HG03460 (cell line): ENCODE data around the gene NPHP4.
"Not testable (repeated sequence)": the region's sequence is repeated elsewhere in the genome, so short reads cannot be mapped to it uniquely, and the experiment has no call there.

Source experiments
- ATAC-seq: cut with Tn5 transposase; IDR thresholded peaks from one replicate; pipeline ENCODE4 v1.9.1; 2021; ENCODE audit not compliant: unreplicated experiment

Gene NPHP4

DNA sequence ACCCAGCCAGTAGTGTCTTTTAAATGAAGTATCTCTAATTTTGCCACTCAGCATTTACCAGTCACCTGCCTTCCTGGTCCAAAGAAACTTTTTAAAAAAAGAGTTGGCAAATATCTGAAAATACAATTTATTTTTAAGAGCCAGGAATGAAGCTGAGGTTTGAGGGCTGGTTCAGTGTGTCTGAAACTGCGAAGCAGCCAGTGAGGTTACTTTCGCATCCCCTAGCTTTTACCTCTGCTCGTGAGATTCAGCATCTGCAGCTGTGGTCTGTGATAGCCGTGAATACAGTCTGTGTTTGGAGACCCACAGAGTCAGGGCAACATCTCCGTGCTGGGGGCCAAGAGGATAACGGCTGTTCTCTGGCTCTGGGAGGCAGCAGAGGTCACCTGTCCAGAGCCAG is 32.2 kb upstream of the NPHP4 start:
- no peak for ATAC-seq

- ATAC-seq = no peak
Observed at GRCh38 chr1:6023346-6023745, 31.1 kb upstream of the NPHP4 start.

DNA sequence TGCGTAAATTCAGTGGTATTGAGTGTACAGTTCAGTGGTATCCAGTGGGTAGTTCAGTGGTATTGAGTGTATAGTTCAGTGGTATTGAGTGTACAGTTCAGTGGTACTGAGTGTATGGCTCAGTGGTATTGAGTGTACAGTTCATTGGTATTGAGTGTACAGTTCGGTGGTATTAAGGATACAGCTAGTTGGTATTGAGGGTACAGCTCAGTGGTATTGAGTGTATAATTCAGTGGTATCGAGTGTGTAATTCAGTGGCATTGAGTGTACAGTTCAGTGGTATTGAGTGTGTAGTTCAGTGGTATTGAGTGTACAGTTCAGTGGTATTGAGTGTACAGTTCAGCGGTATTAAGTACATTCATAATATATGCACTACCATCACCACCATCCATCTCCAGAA is 30.0 kb upstream of the NPHP4 start:
- ATAC-seq = no peak

GRCh38 chr1:6019166-6019845 is 27.1 kb upstream of the NPHP4 start:
- no peak for ATAC-seq

- ATAC-seq = not testable (repeated sequence)
Observed at GRCh38 chr1:6017654-6018053, 25.4 kb upstream of the NPHP4 start.

DNA sequence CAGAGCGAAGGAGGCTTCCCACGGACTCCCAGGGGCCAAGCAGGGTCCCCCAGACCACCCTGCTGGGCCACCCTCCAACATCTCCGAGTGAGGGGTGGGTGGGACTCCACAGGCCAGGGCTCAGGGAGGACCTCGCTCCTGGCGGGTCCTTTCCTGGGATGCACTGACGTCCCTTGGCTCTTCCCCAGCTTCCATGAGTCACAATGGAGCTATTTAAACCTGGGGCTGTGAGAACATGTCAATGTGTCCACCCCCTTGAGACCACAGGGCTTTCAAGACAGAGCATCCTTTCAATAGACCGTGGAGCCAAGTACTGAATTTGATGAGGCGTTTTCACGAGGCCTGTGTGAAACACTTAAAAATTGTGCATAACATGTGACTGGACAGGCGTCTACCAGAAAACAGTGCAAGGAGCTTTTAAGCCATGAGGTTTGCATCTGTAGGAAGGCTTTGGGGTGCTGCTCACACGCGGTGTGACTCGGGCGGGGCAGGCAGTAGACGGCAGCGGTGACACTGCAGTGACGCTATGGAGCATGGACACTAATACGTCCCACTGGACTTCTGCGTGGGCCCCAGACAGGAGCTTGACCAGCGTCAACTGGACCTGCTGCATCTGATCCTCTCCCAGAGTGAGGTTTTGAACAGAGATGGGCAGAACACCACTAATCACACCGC is 24.1 kb upstream of the NPHP4 start:
- no peak for ATAC-seq

- no peak for ATAC-seq
Observed at GRCh38 chr1:6014130-6014999, 22.1 kb upstream of the NPHP4 start.

GRCh38 chr1:6013491-6013890 is 21.3 kb upstream of the NPHP4 start:
- ATAC-seq = no peak

DNA sequence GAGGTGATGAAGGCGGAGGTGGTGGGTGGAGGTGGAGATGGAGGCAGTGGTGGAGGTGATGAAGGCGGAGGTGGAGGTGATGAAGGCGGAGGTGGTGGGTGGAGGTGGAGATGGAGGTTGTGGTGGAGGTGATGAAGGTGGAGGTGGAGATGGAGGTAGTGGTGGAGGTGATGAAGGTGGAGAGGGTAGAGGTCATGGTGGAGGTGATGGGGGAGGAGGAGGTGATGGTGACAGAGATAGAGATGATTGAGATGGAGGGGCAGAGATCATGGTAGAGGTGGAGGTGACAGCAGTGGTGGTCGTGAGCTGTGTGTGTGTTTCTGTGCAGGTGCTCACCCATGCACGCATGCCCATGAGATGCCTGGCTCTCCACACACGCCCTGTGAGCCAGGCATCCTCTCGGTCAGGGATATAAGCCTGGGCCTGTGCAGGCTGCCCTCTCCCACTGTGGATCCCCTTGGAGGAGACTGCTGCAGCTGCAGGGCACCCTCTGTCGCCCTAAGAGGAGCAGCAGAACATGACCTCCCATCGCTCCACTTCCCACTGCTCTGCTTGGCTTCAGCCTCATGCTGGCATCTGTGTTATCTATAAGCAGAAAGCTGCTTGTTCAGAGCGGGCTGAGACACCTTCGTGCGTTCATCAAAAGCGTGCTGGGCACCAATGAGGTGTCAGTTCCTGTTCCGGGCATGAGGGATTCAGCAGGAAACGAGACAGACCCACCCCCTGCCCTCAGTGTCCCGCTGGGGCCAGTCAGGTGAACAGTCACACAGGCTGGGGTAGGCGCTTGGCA is 20.5 kb upstream of the NPHP4 start:
- no peak for ATAC-seq

GRCh38 chr1:6011946-6012258 is 19.7 kb upstream of the NPHP4 start:
- no peak for ATAC-seq

GRCh38 chr1:6011161-6011945 is 19.1 kb upstream of the NPHP4 start:
- ATAC-seq = no peak

GRCh38 chr1:6010554-6010953 is 18.3 kb upstream of the NPHP4 start:
- ATAC-seq = no peak

DNA sequence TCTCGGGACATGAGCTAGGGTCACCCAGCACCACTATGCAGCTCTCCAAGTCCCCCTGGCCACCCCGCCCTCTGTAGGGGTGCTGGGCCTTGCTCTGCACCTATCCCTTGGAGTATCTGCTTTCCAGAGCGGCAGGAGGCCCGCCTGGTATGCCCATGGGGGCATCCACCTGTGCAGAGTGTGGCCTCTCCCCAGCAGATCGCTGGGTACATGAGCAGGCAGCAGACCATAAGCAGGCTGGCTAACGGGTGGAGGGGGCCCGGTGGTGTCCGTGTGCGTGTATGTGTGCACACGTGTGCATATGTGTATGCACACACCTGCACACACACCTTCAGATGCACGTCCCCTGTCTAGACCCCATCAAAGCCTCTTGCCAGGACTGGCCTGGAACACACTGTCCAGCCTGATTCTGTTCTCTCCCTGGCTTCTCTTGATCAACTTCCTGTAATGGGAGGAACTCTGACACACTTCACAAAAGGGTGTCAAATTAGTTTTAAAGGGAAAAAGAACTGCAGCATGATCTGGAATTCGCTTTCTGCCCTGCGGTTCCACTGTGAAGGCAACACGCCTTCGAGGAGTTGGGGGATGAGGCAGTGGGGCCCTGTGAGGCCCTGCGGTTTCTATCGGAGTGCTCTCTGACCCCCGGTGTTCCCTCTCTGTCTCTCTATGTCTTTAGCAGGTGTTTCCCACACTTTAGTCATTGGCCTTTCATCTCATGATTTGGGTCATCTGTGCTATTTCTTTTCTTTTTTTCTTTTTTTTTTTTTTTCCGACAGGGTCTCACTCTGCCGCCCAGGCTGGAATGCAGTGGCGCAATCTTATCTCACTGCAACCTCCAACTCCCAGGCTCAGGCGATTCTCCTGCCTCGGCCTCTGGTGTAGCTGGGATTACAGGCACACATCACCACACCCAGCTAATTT is 17.2 kb upstream of the NPHP4 start:
- no peak for ATAC-seq

- no peak for ATAC-seq
Observed at GRCh38 chr1:6008696-6009095, 16.5 kb upstream of the NPHP4 start.

- ATAC-seq = no peak
Observed at GRCh38 chr1:6008084-6008415, 15.8 kb upstream of the NPHP4 start.

- ATAC-seq = no peak
Observed at GRCh38 chr1:6007318-6008083, 15.3 kb upstream of the NPHP4 start.

DNA sequence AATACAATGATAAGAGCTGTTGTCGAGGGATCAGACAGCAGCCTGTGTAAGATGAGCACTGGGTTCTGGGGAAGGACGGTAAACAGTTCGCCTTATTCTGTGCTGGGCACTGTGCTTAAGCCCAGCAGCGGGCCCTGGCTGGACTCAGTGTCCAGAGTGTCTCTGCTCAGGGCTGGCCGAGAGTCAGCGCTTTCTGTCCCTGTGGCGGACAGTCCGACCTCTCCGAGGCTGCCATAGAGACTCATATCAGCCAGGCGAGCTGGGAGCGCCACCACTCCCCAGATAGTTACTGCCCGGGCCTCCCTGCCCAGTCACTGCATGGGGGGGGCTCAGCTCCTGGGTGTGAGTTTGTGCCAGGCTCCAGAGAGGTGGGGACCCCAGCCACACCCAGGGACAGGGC is 14.7 kb upstream of the NPHP4 start:
- ATAC-seq = no peak

GRCh38 chr1:6005276-6005917 is 13.2 kb upstream of the NPHP4 start:
- ATAC-seq = no peak
